AG04450 (cell line): ENCODE results near the gene ZNF25. TPM values are rescaled to one million over a fixed set of nuclear protein-coding genes. Genes with fewer than 3 reads are reported as not detected.
"Not testable (repeated sequence)": the region's sequence is repeated elsewhere in the genome, so short reads cannot be mapped to it uniquely, and the experiment has no call there.

Experiments
- CTCF ChIA-PET: fragments of 300-600, 350-600 bp; formaldehyde crosslinking; extraction: SDS; loops from one replicate; lab custom pipeline; 2022; ENCODE audit warnings: antibody characterized with exemption, inconsistent platforms; lab: Charles Lee
- POLR2A ChIA-PET: fragments of 350-600 bp; formaldehyde crosslinking; extraction: SDS; loops from one replicate; lab custom pipeline; 2021; ENCODE audit warnings: antibody characterized with exemption, inconsistent platforms; lab: Yijun Ruan, JAX
- DNase-seq: peaks from one replicate; pipeline ENCODE4 v3.0.0-alpha.2; 2011; ENCODE audit warnings: low read depth, low spot score
- H3K27ac ChIP-seq: one replicate; pipeline ENCODE4 v1.5.1; 2012; ENCODE audit warnings: low read depth, low read length, control low read depth
- H3K27me3 ChIP-seq: one replicate; pipeline ENCODE4 v1.6.0; 2012; ENCODE audit warnings: low read length; ENCODE audit not compliant: control insufficient read depth, insufficient read depth
- H3K4me3 ChIP-seq: 2 replicates; pipeline ENCODE4 v1.5.1; 2011; ENCODE audit warnings: mild to moderate bottlenecking, low read depth, low read length, control low read depth
- H3K9me3 ChIP-seq: 2 replicates; pipeline ENCODE4 v1.5.1; 2012; ENCODE audit warnings: low read length; ENCODE audit not compliant: control insufficient read depth, insufficient read depth
- polyA plus RNA-seq: library from polyadenylated mRNA; depleted of rRNA; stranded (reverse); fragments of >200 nt; gene quantifications from 2 replicates; pipeline ENCODE4 v1.2.3, GENCODE V29; 2011
- TF ChIP-seq, protein P1 (sequence below): IDR thresholded peaks from 2 replicates; pipeline ENCODE4 v1.5.1; 2011; ENCODE audit warnings: low read depth, low read length, control low read depth, inconsistent platforms

Gene ZNF25
- polyA plus RNA-seq, 1 experiment: 10.9 TPM

DNA sequence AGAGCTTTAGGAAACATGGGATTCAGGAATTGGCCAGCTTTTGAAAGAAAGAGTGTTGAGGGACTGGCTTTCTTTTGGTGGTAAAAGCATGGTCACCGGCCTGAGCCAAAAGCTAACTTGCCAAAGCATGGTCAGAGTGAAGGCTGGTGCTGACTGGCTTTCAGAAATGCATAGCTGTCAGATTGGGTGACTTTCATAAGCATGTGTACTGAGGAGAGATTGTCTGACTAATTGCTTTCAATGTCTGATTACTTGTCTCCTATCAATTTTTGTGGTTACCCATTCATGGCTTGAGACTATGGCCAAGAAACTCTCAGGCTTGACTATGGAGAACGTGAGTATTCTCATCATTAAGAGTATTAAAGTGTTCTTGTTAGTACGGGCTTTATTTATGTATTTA, 28.2 kb downstream of the ZNF25 start:
- H3K4me3 ChIP-seq: no peak overlapping the region
- TF ChIP-seq, protein P1, sequence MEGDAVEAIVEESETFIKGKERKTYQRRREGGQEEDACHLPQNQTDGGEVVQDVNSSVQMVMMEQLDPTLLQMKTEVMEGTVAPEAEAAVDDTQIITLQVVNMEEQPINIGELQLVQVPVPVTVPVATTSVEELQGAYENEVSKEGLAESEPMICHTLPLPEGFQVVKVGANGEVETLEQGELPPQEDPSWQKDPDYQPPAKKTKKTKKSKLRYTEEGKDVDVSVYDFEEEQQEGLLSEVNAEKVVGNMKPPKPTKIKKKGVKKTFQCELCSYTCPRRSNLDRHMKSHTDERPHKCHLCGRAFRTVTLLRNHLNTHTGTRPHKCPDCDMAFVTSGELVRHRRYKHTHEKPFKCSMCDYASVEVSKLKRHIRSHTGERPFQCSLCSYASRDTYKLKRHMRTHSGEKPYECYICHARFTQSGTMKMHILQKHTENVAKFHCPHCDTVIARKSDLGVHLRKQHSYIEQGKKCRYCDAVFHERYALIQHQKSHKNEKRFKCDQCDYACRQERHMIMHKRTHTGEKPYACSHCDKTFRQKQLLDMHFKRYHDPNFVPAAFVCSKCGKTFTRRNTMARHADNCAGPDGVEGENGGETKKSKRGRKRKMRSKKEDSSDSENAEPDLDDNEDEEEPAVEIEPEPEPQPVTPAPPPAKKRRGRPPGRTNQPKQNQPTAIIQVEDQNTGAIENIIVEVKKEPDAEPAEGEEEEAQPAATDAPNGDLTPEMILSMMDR: no peak
- CTCF ChIA-PET: interaction anchor here (0.8 kb wide), 1 partner anchor 29 kb away, joined by 4 read pairs; the partner anchor contains the start of gene ZNF25
- no peaks in the 10 kb centered on the region for H3K9me3 ChIP-seq
- POLR2A ChIA-PET: no interaction called here
- no peak overlapping the region for H3K27ac ChIP-seq
- DNase-seq: no peak
- H3K27me3 ChIP-seq: no peaks in the 10 kb centered on the region

DNA sequence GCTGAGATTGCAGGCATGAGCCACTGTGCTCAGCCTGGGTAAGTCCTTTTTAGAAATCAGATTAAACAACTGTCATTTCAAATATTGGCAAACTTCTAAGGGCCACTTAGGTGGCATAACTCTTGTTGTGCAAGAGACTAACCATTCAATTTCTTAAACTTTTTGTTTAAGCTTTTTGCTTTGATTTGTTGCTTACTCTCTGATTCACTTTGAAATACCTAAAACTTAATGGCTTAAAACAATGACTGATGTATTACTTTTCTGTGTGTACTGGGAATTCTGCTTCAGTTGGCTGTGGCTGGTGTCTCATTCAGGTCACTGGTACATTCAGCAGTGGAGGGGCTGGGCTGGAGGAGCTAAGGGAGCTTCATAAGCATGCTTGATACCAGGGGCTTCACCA, 28.9 kb downstream of the ZNF25 start:
- H3K27me3 ChIP-seq: no peaks in the 10 kb centered on the region
- ChIA-PET POLR2A (no interaction called here), CTCF (interaction anchor here (0.8 kb wide), 1 partner anchor 29 kb away, joined by 4 read pairs; the partner anchor contains the start of gene ZNF25)

GRCh38 chr10:37937864-37938263, 38.6 kb downstream of the ZNF25 start:
- TF ChIP-seq, protein P1: no peak
- DNase-seq: no peak
- Histone ChIP-seq H3K27ac (no peak overlapping the region), H3K9me3 (no peaks in the 10 kb centered on the region), H3K27me3 (no peaks in the 10 kb centered on the region), H3K4me3 (no peak overlapping the region)
- ChIA-PET POLR2A (no interaction called here), CTCF (no interaction called here)

More for the DNA sequence above, 28.9 kb downstream of the ZNF25 start:
- Histone ChIP-seq H3K27ac (no peak overlapping the region), H3K9me3 (no peaks in the 10 kb centered on the region), H3K4me3 (no peak overlapping the region)
- TF ChIP-seq, protein P1: no peak
- no peak for DNase-seq

GRCh38 chr10:37934791-37935190, 41.7 kb downstream of the ZNF25 start:
- Histone ChIP-seq H3K27me3 (no peaks in the 10 kb centered on the region), H3K4me3 (no peak overlapping the region), H3K27ac (no peak overlapping the region), H3K9me3 (no peaks in the 10 kb centered on the region)
- ChIA-PET POLR2A (no interaction called here), CTCF (no interaction called here)
- TF ChIP-seq, protein P1: no peak
- DNase-seq: no peak

GRCh38 chr10:37930423-37930822, 46.0 kb downstream of the ZNF25 start:
- CTCF ChIA-PET: no interaction called here

DNA sequence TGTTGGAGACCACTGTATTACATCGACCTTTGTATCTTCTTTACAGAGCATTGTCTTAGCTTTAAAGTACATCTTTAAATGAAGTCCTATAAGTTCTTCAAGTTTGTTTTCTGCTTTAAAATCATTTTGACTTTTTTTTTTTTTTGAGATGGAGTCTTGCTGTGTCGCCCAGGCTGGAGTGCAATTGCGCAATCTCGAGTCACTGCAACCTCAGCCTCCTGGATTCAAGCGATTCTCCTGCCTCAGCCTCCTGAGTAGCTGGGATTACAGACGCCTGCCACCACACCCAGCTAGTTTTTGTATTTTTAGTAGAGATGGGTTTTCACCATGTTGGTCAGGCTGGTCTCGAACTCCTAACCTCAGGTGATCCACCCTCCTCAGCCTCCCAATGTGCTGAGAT, 68.3 kb downstream of the ZNF25 start:
- H3K27me3 ChIP-seq, H3K27ac ChIP-seq, DNase-seq, POLR2A ChIA-PET, H3K4me3 ChIP-seq, CTCF ChIA-PET, H3K9me3 ChIP-seq: not testable (repeated sequence)

More at GRCh38 chr10:37930423-37930822, 46.0 kb downstream of the ZNF25 start:
- Histone ChIP-seq H3K27me3 (no peaks in the 10 kb centered on the region), H3K4me3 (no peak overlapping the region), H3K9me3 (no peaks in the 10 kb centered on the region), H3K27ac (no peak overlapping the region)
- no peak for DNase-seq
- TF ChIP-seq, protein P1: no peak
- POLR2A ChIA-PET: no interaction called here
